Measurements from ENCODE around the gene ATP8B4. TPM values are rescaled to one million over a fixed set of nuclear protein-coding genes. Genes with fewer than 3 reads are reported as not detected.

ATP8B4 gene
- total and polyA plus RNA-seq, 3 experiments from 2014 or later = 0.23 to 8.9 (median 8.5) TPM

DNA sequence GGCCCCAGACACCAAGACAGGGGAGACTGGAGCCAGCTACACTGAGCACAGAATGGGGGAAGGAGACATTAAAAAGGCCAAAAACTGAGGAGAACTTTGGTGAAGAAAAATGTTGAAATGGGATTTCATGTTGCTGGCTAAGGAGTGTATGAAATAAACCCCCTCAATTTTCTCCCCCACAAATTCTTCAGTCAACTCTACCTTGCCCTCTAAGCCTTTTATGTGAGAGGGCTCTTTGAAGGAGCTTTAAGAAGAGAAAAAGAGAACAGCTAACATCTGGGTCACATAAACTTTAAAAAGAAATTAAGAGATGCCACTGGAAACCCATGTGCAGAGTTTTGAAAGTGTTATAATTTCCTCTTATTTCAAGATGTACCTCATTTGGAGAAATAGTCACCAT lies 88.6 kb downstream of the ATP8B4 start:
- DNase-seq = no peak
- no peak overlapping the region for H3K4me3 ChIP-seq (ENCODE audit: low read length)
- H3K36me3 Mint-ChIP-seq = no peaks in the 10 kb centered on the region
- ChIA-PET POLR2A (no interaction called here), CTCF (no interaction called here)
- H3K27ac ChIP-seq (ENCODE audit: low read depth, low read length) = no peak overlapping the region
- peaks cover 2 to 4% of the 10 kb centered on the region in 2 donors for H3K27me3 Mint-ChIP-seq
- no peaks in the 10 kb centered on the region for H3K27me3 ChIP-seq (ENCODE audit: insufficient read depth, low read length, poor library complexity, severe bottlenecking)
- H3K36me3 ChIP-seq (ENCODE audit: insufficient read depth, low read length) = no peaks in the 10 kb centered on the region
- no peaks in the 10 kb centered on the region for H3K4me1 ChIP-seq (ENCODE audit: insufficient read depth, low read length)
- peaks cover 0 to 1% (median 0%) of the 10 kb centered on the region in 5 donors for H3K9me3 Mint-ChIP-seq
- H3K27ac Mint-ChIP-seq = no peak overlapping the region
- H3K4me1 Mint-ChIP-seq = no peaks in the 10 kb centered on the region
- no peaks in the 10 kb centered on the region for H3K9me3 ChIP-seq (ENCODE audit: low read length)
- no peak overlapping the region for H3K4me3 Mint-ChIP-seq

DNA sequence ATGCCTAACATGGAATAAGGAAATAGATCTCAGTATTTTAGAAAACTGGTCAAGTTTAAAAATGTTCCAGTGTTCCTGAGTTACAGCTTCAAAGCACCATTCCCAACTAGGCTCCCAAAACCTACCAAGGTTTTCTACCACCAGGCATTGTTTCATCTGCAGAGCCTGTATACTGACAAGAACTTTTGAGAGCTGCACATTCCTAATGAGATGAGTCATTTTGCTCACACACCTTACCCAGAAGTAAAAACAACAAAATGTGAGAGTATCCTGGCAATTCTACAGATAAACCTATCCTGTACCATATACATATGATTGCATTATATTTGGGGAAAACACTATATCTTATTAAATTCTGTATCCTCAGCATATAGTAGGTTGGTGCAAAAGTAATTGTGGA lies 90.7 kb downstream of the ATP8B4 start:
- H3K36me3 Mint-ChIP-seq = no peaks in the 10 kb centered on the region
- DNase-seq = no peak
- no peak overlapping the region for H3K4me3 ChIP-seq (ENCODE audit: low read length)
- no peaks in the 10 kb centered on the region for H3K4me1 ChIP-seq (ENCODE audit: insufficient read depth, low read length)
- H3K4me3 Mint-ChIP-seq = no peak overlapping the region
- no peaks in the 10 kb centered on the region for H3K9me3 ChIP-seq (ENCODE audit: low read length)
- ChIA-PET POLR2A (no interaction called here), CTCF (no interaction called here)
- no peaks in the 10 kb centered on the region for H3K27me3 ChIP-seq (ENCODE audit: insufficient read depth, low read length, poor library complexity, severe bottlenecking)
- no peaks in the 10 kb centered on the region for H3K9me3 Mint-ChIP-seq
- H3K27ac Mint-ChIP-seq = no peak overlapping the region
- H3K27ac ChIP-seq (ENCODE audit: low read depth, low read length) = no peak overlapping the region
- H3K36me3 ChIP-seq (ENCODE audit: insufficient read depth, low read length) = no peaks in the 10 kb centered on the region
- H3K4me1 Mint-ChIP-seq = no peaks in the 10 kb centered on the region
- H3K27me3 Mint-ChIP-seq = peaks cover 0 to 2% of the 10 kb centered on the region in 2 donors

DNA sequence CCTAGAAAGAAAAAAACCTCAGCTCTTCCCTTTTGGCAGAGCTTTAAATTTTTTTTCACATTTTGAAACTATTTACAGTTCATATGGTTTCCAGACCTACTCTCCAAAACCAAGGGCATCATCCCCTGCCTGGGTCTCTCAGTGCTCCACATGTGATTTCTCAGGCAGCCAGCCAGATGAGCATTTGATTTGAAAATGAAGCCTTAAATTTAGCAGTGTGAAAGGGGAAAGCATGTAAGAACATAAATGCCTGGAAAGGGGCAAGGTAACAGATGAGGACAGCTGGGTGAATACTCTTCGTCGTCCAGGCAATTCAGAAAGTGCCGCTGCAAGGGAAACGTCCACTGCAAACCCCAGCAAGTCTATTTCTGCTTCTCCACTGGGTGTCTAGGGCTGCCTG lies 94.8 kb downstream of the ATP8B4 start:
- ChIA-PET POLR2A (no interaction called here), CTCF (no interaction called here)
- Histone ChIP-seq H3K9me3 (ENCODE audit: low read length) (no peaks in the 10 kb centered on the region), H3K27me3 (ENCODE audit: insufficient read depth, low read length, poor library complexity, severe bottlenecking) (no peaks in the 10 kb centered on the region), H3K4me1 (ENCODE audit: insufficient read depth, low read length) (no peaks in the 10 kb centered on the region), H3K4me3 (ENCODE audit: low read length) (no peak overlapping the region), H3K36me3 (ENCODE audit: insufficient read depth, low read length) (no peaks in the 10 kb centered on the region), H3K27ac (ENCODE audit: low read depth, low read length) (no peak overlapping the region)
- H3K27me3 Mint-ChIP-seq = peaks cover 0 to 2% of the 10 kb centered on the region in 2 donors
- peak overlapping the region in 1 of 8 donors; percentile 20 for H3K27ac Mint-ChIP-seq
- DNase-seq = no peak
- H3K36me3 Mint-ChIP-seq = no peaks in the 10 kb centered on the region
- no peaks in the 10 kb centered on the region for H3K4me1 Mint-ChIP-seq
- H3K9me3 Mint-ChIP-seq = no peaks in the 10 kb centered on the region
- H3K4me3 Mint-ChIP-seq = no peak overlapping the region

DNA sequence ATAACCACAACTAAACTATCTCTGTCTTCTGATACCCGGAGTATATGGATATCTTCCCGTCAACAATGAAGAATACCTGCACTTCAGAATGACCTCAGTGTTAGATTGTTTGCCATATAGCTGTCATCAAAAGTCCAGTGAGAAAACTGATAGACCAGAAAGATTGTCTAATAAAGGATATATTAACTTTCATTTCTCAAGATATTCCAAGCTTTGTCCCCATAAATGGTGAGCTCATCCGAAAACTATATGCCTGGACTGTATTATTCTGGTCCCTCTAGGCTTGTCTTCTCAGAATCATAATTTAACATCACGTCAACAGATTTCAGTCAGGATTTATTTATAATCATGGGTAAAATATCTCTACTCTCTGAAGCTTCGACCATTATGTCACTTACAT lies 100.5 kb downstream of the ATP8B4 start:
- no peak overlapping the region for H3K4me3 Mint-ChIP-seq

DNA sequence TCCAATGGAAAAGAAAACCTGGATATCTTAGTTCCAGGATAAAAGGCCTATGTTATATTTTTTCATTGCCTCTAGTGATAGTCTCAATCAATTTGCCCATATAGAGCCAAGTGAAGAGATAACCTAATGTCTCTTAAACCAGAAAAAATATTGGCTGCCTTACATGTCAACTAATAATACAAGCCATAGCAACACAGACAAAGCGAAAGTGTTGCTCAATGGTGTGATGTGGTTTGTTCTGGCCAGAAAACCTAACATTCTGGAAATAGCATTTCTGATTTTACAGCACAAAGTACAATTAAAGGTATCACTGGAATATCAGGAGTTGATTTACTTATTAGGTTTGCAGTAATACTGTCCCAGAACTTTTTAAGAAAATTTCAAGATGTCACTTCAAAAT lies 101.5 kb downstream of the ATP8B4 start:
- DNase-seq = no peak
- Mint-ChIP-seq H3K4me3 (no peak overlapping the region), H3K36me3 (no peaks in the 10 kb centered on the region), H3K27ac (no peak overlapping the region), H3K9me3 (peaks cover 0 to 5% (median 0%) of the 10 kb centered on the region in 5 donors), H3K4me1 (no peaks in the 10 kb centered on the region), H3K27me3 (no peaks in the 10 kb centered on the region)
- CTCF ChIA-PET = interaction anchor here (1.0 kb wide), 1 partner anchor 546 kb away, joined by 3 read pairs; no protein-coding TSS in a partner anchor
- H3K4me1 ChIP-seq (ENCODE audit: insufficient read depth, low read length) = no peaks in the 10 kb centered on the region
- H3K9me3 ChIP-seq (ENCODE audit: low read length) = no peaks in the 10 kb centered on the region
- POLR2A ChIA-PET = no interaction called here
- H3K36me3 ChIP-seq (ENCODE audit: insufficient read depth, low read length) = no peaks in the 10 kb centered on the region
- H3K27me3 ChIP-seq (ENCODE audit: insufficient read depth, low read length, poor library complexity, severe bottlenecking) = no peaks in the 10 kb centered on the region
- no peak overlapping the region for H3K27ac ChIP-seq (ENCODE audit: low read depth, low read length)
- H3K4me3 ChIP-seq (ENCODE audit: low read length) = no peak overlapping the region

More for the DNA sequence above, 100.5 kb downstream of the ATP8B4 start:
- no peaks in the 10 kb centered on the region for H3K27me3 Mint-ChIP-seq
- DNase-seq = no peak
- ChIA-PET POLR2A (no interaction called here), CTCF (no interaction called here)
- Histone ChIP-seq H3K4me3 (ENCODE audit: low read length) (no peak overlapping the region), H3K9me3 (ENCODE audit: low read length) (no peaks in the 10 kb centered on the region), H3K27ac (ENCODE audit: low read depth, low read length) (no peak overlapping the region), H3K4me1 (ENCODE audit: insufficient read depth, low read length) (no peaks in the 10 kb centered on the region), H3K36me3 (ENCODE audit: insufficient read depth, low read length) (no peaks in the 10 kb centered on the region), H3K27me3 (ENCODE audit: insufficient read depth, low read length, poor library complexity, severe bottlenecking) (no peaks in the 10 kb centered on the region)
- H3K36me3 Mint-ChIP-seq = no peaks in the 10 kb centered on the region
- H3K4me1 Mint-ChIP-seq = no peaks in the 10 kb centered on the region
- H3K27ac Mint-ChIP-seq = no peak overlapping the region
- peaks cover 0 to 5% (median 0%) of the 10 kb centered on the region in 5 donors for H3K9me3 Mint-ChIP-seq

DNA sequence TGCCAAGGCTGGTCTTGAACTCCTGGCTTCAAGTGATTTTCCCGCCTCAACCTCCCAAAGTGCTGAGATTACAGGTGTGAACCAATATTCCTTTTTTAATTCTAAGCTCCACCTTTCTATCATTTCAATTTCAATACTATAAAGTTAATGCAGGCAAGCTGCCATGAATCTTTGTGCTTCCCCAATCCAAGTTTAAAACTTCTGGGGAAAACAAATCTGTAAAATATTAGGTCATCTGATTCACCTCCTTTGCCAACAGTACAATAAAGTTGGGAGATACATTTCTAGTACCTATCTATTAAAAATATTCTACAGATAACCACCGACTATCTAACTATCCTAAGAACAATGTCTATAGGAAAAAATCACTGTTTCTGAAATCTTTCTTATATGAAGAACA lies 102.1 kb downstream of the ATP8B4 start:
- Histone ChIP-seq H3K4me3 (ENCODE audit: low read length) (no peak overlapping the region), H3K4me1 (ENCODE audit: insufficient read depth, low read length) (no peaks in the 10 kb centered on the region), H3K27me3 (ENCODE audit: insufficient read depth, low read length, poor library complexity, severe bottlenecking) (no peaks in the 10 kb centered on the region), H3K36me3 (ENCODE audit: insufficient read depth, low read length) (no peaks in the 10 kb centered on the region), H3K27ac (ENCODE audit: low read depth, low read length) (no peak overlapping the region), H3K9me3 (ENCODE audit: low read length) (no peaks in the 10 kb centered on the region)
- H3K27ac Mint-ChIP-seq = no peak overlapping the region
- no peak overlapping the region for H3K4me3 Mint-ChIP-seq
- H3K4me1 Mint-ChIP-seq = no peaks in the 10 kb centered on the region
- DNase-seq = no peak
- POLR2A ChIA-PET = no interaction called here
- H3K27me3 Mint-ChIP-seq = no peaks in the 10 kb centered on the region
- H3K36me3 Mint-ChIP-seq = no peaks in the 10 kb centered on the region
- CTCF ChIA-PET = no interaction called here
- peaks cover 0 to 5% (median 0%) of the 10 kb centered on the region in 5 donors for H3K9me3 Mint-ChIP-seq

DNA sequence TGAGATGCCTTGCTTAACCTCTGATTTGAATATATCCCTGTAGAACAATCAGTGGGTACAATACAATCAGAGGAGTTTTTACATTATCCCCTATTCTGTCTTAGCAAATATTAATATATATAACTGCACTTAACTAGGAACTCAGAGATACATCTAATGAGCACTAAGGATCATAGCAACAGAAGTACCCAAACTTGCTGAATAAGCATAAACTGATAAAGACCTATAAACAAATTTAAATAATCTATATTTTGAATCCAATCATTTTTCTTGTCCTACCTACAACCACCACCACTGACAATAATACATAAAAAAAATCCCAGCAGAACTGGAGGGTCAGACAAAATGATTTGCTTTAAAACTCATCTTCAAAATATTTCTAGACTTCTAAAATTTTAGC lies 106.2 kb downstream of the ATP8B4 start:
- Histone ChIP-seq H3K9me3 (ENCODE audit: low read length) (no peaks in the 10 kb centered on the region), H3K4me1 (ENCODE audit: insufficient read depth, low read length) (no peaks in the 10 kb centered on the region), H3K4me3 (ENCODE audit: low read length) (no peak overlapping the region), H3K36me3 (ENCODE audit: insufficient read depth, low read length) (no peaks in the 10 kb centered on the region), H3K27me3 (ENCODE audit: insufficient read depth, low read length, poor library complexity, severe bottlenecking) (no peaks in the 10 kb centered on the region), H3K27ac (ENCODE audit: low read depth, low read length) (no peak overlapping the region)
- H3K27ac Mint-ChIP-seq = no peak overlapping the region
- H3K4me1 Mint-ChIP-seq = no peaks in the 10 kb centered on the region
- POLR2A ChIA-PET = no interaction called here
- peaks cover 0 to 5% (median 0%) of the 10 kb centered on the region in 5 donors for H3K9me3 Mint-ChIP-seq
- no peaks in the 10 kb centered on the region for H3K27me3 Mint-ChIP-seq
- no peak for DNase-seq
- H3K36me3 Mint-ChIP-seq = no peaks in the 10 kb centered on the region
- CTCF ChIA-PET = no interaction called here
- no peak overlapping the region for H3K4me3 Mint-ChIP-seq

DNA sequence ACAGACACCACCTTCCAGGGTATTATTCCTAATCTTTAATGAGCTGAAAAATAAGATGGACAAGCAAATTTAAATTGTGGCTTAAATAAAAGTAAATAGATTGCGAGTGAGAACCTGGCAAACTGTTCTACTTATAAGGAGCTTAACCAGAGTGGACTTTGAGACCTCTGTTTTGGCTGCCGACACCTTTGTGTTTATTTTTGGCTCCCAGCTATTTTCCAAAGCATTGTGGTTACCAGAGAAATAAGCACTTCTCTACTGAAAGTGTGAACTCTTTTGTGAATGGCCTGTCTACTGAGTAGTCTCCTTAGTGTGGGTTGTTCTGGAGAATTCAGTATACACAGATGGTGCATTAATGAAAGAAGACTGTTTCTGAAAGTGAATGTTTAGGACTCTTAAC lies 109.4 kb downstream of the ATP8B4 start:
- no peaks in the 10 kb centered on the region for H3K36me3 Mint-ChIP-seq
- no peak for DNase-seq
- no peaks in the 10 kb centered on the region for H3K9me3 Mint-ChIP-seq
- no peaks in the 10 kb centered on the region for H3K4me1 Mint-ChIP-seq
- no peak overlapping the region for H3K4me3 ChIP-seq (ENCODE audit: low read length)
- no peaks in the 10 kb centered on the region for H3K9me3 ChIP-seq (ENCODE audit: low read length)
- H3K27me3 Mint-ChIP-seq = no peaks in the 10 kb centered on the region
- no peaks in the 10 kb centered on the region for H3K27me3 ChIP-seq (ENCODE audit: insufficient read depth, low read length, poor library complexity, severe bottlenecking)
- H3K27ac Mint-ChIP-seq = no peak overlapping the region
- no peak overlapping the region for H3K4me3 Mint-ChIP-seq
- ChIA-PET CTCF (no interaction called here), POLR2A (no interaction called here)
- H3K27ac ChIP-seq (ENCODE audit: low read depth, low read length) = no peak overlapping the region
- H3K4me1 ChIP-seq (ENCODE audit: insufficient read depth, low read length) = no peaks in the 10 kb centered on the region
- no peaks in the 10 kb centered on the region for H3K36me3 ChIP-seq (ENCODE audit: insufficient read depth, low read length)

Measured in CD8-positive, alpha-beta memory T cell (primary cell).